Hepatocyte (in vitro differentiated cells): ENCODE results near the gene MIPOL1. TPM values are rescaled to one million over a fixed set of nuclear protein-coding genes. Genes with fewer than 3 reads are reported as not detected.
A peak's percentile ranks its signal among the peaks of the same experiment; 100 is the strongest.

ENCODE experiments used
- DNase-seq: peaks from one replicate; pipeline ENCODE4 v3.0.0-alpha.2; 2016; ENCODE audit warnings: low spot score
- H2AFZ ChIP-seq: fragments of 200-600 bp; sonication (generic); 2 replicates; pipeline ENCODE4 v1.6.0; 2016; ENCODE audit warnings: antibody characterized with exemption, mild to moderate bottlenecking
- H3K27ac ChIP-seq: fragments of 200-600 bp; sonication (generic); 2 replicates; pipeline ENCODE4 v1.5.1; 2016; ENCODE audit warnings: mild to moderate bottlenecking
- H3K27me3 ChIP-seq: fragments of 200-600 bp; sonication (generic); 2 replicates; pipeline ENCODE4 v1.6.1; 2016
- H3K36me3 ChIP-seq: fragments of 200-600 bp; sonication (generic); replicated peaks from 2 replicates; pipeline ENCODE4 v1.5.1; 2016; ENCODE audit warnings: low read depth; ENCODE audit not compliant: insufficient read depth
- H3K4me1 ChIP-seq: fragments of 200-600 bp; sonication (generic); 2 replicates; pipeline ENCODE4 v1.5.1; 2016; ENCODE audit warnings: mild to moderate bottlenecking, moderate library complexity; ENCODE audit not compliant: insufficient read depth
- H3K4me2 ChIP-seq: fragments of 200-600 bp; sonication (generic); 2 replicates; pipeline ENCODE4 v1.6.0; 2016
- H3K4me3 ChIP-seq: fragments of 200-600 bp; sonication (generic); 2 replicates; pipeline ENCODE4 v1.5.1; 2016; ENCODE audit warnings: mild to moderate bottlenecking
- H3K79me2 ChIP-seq: fragments of 200-600 bp; sonication (generic); 2 replicates; pipeline ENCODE4 v1.6.0; 2017; ENCODE audit warnings: mild to moderate bottlenecking
- H3K9me2 ChIP-seq: fragments of 200-600 bp; sonication (generic); replicated peaks from 2 replicates; pipeline ENCODE4 v1.6.0; 2017; ENCODE audit warnings: mild to moderate bottlenecking; ENCODE audit not compliant: insufficient read depth
- H3K9me3 ChIP-seq: fragments of 200-600 bp; sonication (generic); 2 replicates; pipeline ENCODE4 v1.5.1; 2016; ENCODE audit warnings: low read depth, mild to moderate bottlenecking
- H4K20me1 ChIP-seq: fragments of 200-600 bp; sonication (generic); 2 replicates; pipeline ENCODE4 v1.6.0; 2016; ENCODE audit warnings: mild to moderate bottlenecking; ENCODE audit not compliant: insufficient read depth, poor library complexity, severe bottlenecking
- CTCF ChIP-seq: fragments of 200-600 bp; sonication (generic); IDR thresholded peaks from 2 replicates; pipeline ENCODE4 v1.5.1; 2016; ENCODE audit warnings: antibody characterized with exemption, mild to moderate bottlenecking; ENCODE audit not compliant: poor library complexity
- EZH2 ChIP-seq: fragments of 200-600 bp; sonication (generic); IDR thresholded peaks from 2 replicates; pipeline ENCODE4 v1.6.1; 2016; ENCODE audit warnings: antibody characterized with exemption, mild to moderate bottlenecking, borderline replicate concordance
- EZH2phosphoT487 ChIP-seq: fragments of 200-600 bp; sonication (generic); IDR thresholded peaks from one replicate; pipeline ENCODE4 v1.6.1; 2018; ENCODE audit warnings: antibody characterized with exemption, mild to moderate bottlenecking, low read depth, moderate library complexity; ENCODE audit not compliant: unreplicated experiment, severe bottlenecking
- WGBS: methylation state at CpG from one replicate; pipeline ENCODE4 v1.1.6; 2016; ENCODE audit warnings: low lambda C conversion rate; ENCODE audit errors: missing lambda C conversion rate; 5-methylcytosine and 5-hydroxymethylcytosine counted together
- polyA plus RNA-seq: library from polyadenylated mRNA; unstranded; fragments of >200 nt; fragmentation: Nextera tagmentation; extraction: Ambion mirVana; gene quantifications from 2 replicates; pipeline ENCODE4 v1.2.1, GENCODE V29; 2016
- total RNA-seq: library from RNA; depleted of rRNA; stranded (reverse); fragments of >200 nt; gene quantifications from 2 replicates; pipeline ENCODE4 v1.2.3, GENCODE V29; 2014

Gene MIPOL1
- total and polyA plus RNA-seq, 2 experiments from 2014 or later: 2.6 to 16.6 TPM

GRCh38 chr14:37585971-37586796 is 388.4 kb downstream of the MIPOL1 start:
- Histone ChIP-seq H3K36me3 (no peaks in the 10 kb centered on the region), H3K4me2 (peak overlapping the region; percentile 87), H3K4me3 (no peak overlapping the region), H4K20me1 (no peaks in the 10 kb centered on the region), H3K9me2 (no peaks in the 10 kb centered on the region), H3K4me1 (peaks cover 19% of the 10 kb centered on the region), H3K9me3 (no peaks in the 10 kb centered on the region), H3K27ac (peak overlapping the region; percentile 95), H2AFZ (peak overlapping the region; percentile 13), H3K79me2 (peaks cover 37% of the 10 kb centered on the region), H3K27me3 (peaks cover 73% of the 10 kb centered on the region)
- WGBS: 26% methylated on average over 10 of the region's 10 CpGs
- TF ChIP-seq EZH2phosphoT487: no peak
- no peak for TF ChIP-seq CTCF
- no peak for DNase-seq

DNA sequence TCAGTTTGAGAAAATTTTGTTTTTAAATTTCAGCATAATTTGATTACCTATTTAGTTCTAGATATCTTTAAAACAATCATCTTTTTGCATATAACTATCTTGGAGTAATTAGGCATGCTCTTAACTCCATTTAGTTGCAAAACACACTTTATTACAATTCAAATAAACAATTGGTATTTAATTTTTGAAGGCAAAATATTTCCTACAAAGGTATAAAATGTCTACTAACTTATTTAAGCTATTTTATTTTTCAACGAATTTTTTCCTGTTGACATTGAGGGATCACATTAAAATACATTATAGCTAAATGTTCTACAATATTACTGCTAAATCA is 389.0 kb downstream of the MIPOL1 start:
- WGBS: 7% methylated on average over 1 of the region's 1 CpG
- TF ChIP-seq EZH2phosphoT487 (no peak), EZH2 (peak; percentile 5), CTCF (no peak)
- Histone ChIP-seq H3K27me3 (peaks cover 78% of the 10 kb centered on the region), H3K27ac (peak overlapping the region; percentile 95), H3K4me3 (peak overlapping the region; percentile 4), H3K79me2 (peaks cover 40% of the 10 kb centered on the region), H4K20me1 (no peaks in the 10 kb centered on the region), H3K36me3 (no peaks in the 10 kb centered on the region), H3K4me1 (peaks cover 19% of the 10 kb centered on the region), H3K9me2 (no peaks in the 10 kb centered on the region), H3K9me3 (no peaks in the 10 kb centered on the region), H2AFZ (no peak overlapping the region), H3K4me2 (peak overlapping the region; percentile 87)
- DNase-seq: no peak

GRCh38 chr14:37587131-37587803 is 389.5 kb downstream of the MIPOL1 start:
- Histone ChIP-seq H3K27ac (peak overlapping the region; percentile 95), H3K4me1 (peaks cover 19% of the 10 kb centered on the region), H4K20me1 (no peaks in the 10 kb centered on the region), H3K4me3 (peak overlapping the region; percentile 4), H3K79me2 (peaks cover 40% of the 10 kb centered on the region), H3K9me2 (no peaks in the 10 kb centered on the region), H3K36me3 (no peaks in the 10 kb centered on the region), H3K4me2 (peak overlapping the region; percentile 87), H3K27me3 (peaks cover 83% of the 10 kb centered on the region), H3K9me3 (no peaks in the 10 kb centered on the region), H2AFZ (no peak overlapping the region)
- TF ChIP-seq EZH2phosphoT487 (no peak), EZH2 (no peak), CTCF (no peak)
- WGBS: 10% methylated on average over 4 of the region's 4 CpGs
- DNase-seq: no peak
